Hematopoietic multipotent progenitor cell treated with erythropoietin and hydrocortisone succinate and interleukin-3 and kit ligand, for 4 days (in vitro differentiated cells): ENCODE measurements around the gene CDCA8.
"Not testable (repeated sequence)": the region's sequence is repeated elsewhere in the genome, so short reads cannot be mapped to it uniquely, and the experiment has no call there.

Experiments
- DNase-seq: peaks from one replicate; pipeline ENCODE4 v3.0.0-alpha.2; 2015

Gene CDCA8

GRCh38 chr1:37673920-37674319 lies 18.4 kb upstream of the CDCA8 start:
- DNase-seq = no peak

- no peak for DNase-seq
These were observed 15.8 kb upstream of the CDCA8 start for GRCh38 chr1:37676281-37677142.

GRCh38 chr1:37677143-37677439 lies 15.2 kb upstream of the CDCA8 start:
- DNase-seq = no peak

- no peak for DNase-seq
These were observed 14.5 kb upstream of the CDCA8 start for GRCh38 chr1:37677808-37678207.

GRCh38 chr1:37680933-37681332 lies 11.4 kb upstream of the CDCA8 start:
- no peak for DNase-seq

GRCh38 chr1:37682334-37682987 lies 9.9 kb upstream of the CDCA8 start:
- DNase-seq = peak; percentile 86

- DNase-seq = not testable (repeated sequence)
These were observed 8.1 kb upstream of the CDCA8 start for GRCh38 chr1:37684182-37684581.

- no peak for DNase-seq
These were observed 6.6 kb upstream of the CDCA8 start for GRCh38 chr1:37685722-37686121.

- not testable (repeated sequence) for DNase-seq
These were observed 4.6 kb upstream of the CDCA8 start for GRCh38 chr1:37687764-37688163.

GRCh38 chr1:37688926-37689325 lies 3.4 kb upstream of the CDCA8 start:
- DNase-seq = no peak

- peak; percentile 64 for DNase-seq
These were observed 729 bp upstream of the CDCA8 start for GRCh38 chr1:37691497-37692077.

GRCh38 chr1:37692834-37693175 lies 489 bp downstream of the CDCA8 start:
- DNase-seq = no peak

GRCh38 chr1:37697090-37697489 lies 4.8 kb downstream of the CDCA8 start:
- DNase-seq = no peak

GRCh38 chr1:37697737-37698136 lies 5.4 kb downstream of the CDCA8 start:
- DNase-seq = no peak

GRCh38 chr1:37699147-37699546 lies 6.8 kb downstream of the CDCA8 start:
- DNase-seq = no peak

GRCh38 chr1:37701051-37701450 lies 8.7 kb downstream of the CDCA8 start:
- DNase-seq = no peak

GRCh38 chr1:37703061-37703460 lies 10.7 kb downstream of the CDCA8 start:
- DNase-seq = no peak

- DNase-seq = no peak
These were observed 12.7 kb downstream of the CDCA8 start for GRCh38 chr1:37704966-37705365.

- no peak for DNase-seq
These were observed 13.1 kb downstream of the CDCA8 start for GRCh38 chr1:37705399-37705798.

- no peak for DNase-seq
These were observed 16.2 kb downstream of the CDCA8 start for GRCh38 chr1:37708471-37708870.

- DNase-seq = no peak
These were observed 21.9 kb downstream of the CDCA8 start for GRCh38 chr1:37714226-37714625.

GRCh38 chr1:37714689-37715088 lies 22.4 kb downstream of the CDCA8 start:
- no peak for DNase-seq

GRCh38 chr1:37716321-37716720 lies 24.0 kb downstream of the CDCA8 start:
- no peak for DNase-seq

- no peak for DNase-seq
These were observed 25.3 kb downstream of the CDCA8 start for GRCh38 chr1:37717631-37718030.
